Hepatocyte (in vitro differentiated cells): ENCODE measurements around the gene CNTNAP2. TPM values are rescaled to one million over a fixed set of nuclear protein-coding genes. Genes with fewer than 3 reads are reported as not detected.

Experiments
- DNase-seq: peaks from one replicate; pipeline ENCODE4 v3.0.0-alpha.2; 2016; ENCODE audit warnings: low spot score
- H2AFZ ChIP-seq: fragments of 200-600 bp; sonication (generic); 2 replicates; pipeline ENCODE4 v1.6.0; 2016; ENCODE audit warnings: antibody characterized with exemption, mild to moderate bottlenecking
- H3K27ac ChIP-seq: fragments of 200-600 bp; sonication (generic); 2 replicates; pipeline ENCODE4 v1.5.1; 2016; ENCODE audit warnings: mild to moderate bottlenecking
- H3K27me3 ChIP-seq: fragments of 200-600 bp; sonication (generic); 2 replicates; pipeline ENCODE4 v1.6.1; 2016
- H3K36me3 ChIP-seq: fragments of 200-600 bp; sonication (generic); replicated peaks from 2 replicates; pipeline ENCODE4 v1.5.1; 2016; ENCODE audit warnings: low read depth; ENCODE audit not compliant: insufficient read depth
- H3K4me1 ChIP-seq: fragments of 200-600 bp; sonication (generic); 2 replicates; pipeline ENCODE4 v1.5.1; 2016; ENCODE audit warnings: mild to moderate bottlenecking, moderate library complexity; ENCODE audit not compliant: insufficient read depth
- H3K4me2 ChIP-seq: fragments of 200-600 bp; sonication (generic); 2 replicates; pipeline ENCODE4 v1.6.0; 2016
- H3K4me3 ChIP-seq: fragments of 200-600 bp; sonication (generic); 2 replicates; pipeline ENCODE4 v1.5.1; 2016; ENCODE audit warnings: mild to moderate bottlenecking
- H3K79me2 ChIP-seq: fragments of 200-600 bp; sonication (generic); 2 replicates; pipeline ENCODE4 v1.6.0; 2017; ENCODE audit warnings: mild to moderate bottlenecking
- H3K9me2 ChIP-seq: fragments of 200-600 bp; sonication (generic); replicated peaks from 2 replicates; pipeline ENCODE4 v1.6.0; 2017; ENCODE audit warnings: mild to moderate bottlenecking; ENCODE audit not compliant: insufficient read depth
- H3K9me3 ChIP-seq: fragments of 200-600 bp; sonication (generic); 2 replicates; pipeline ENCODE4 v1.5.1; 2016; ENCODE audit warnings: low read depth, mild to moderate bottlenecking
- H4K20me1 ChIP-seq: fragments of 200-600 bp; sonication (generic); 2 replicates; pipeline ENCODE4 v1.6.0; 2016; ENCODE audit warnings: mild to moderate bottlenecking; ENCODE audit not compliant: insufficient read depth, poor library complexity, severe bottlenecking
- EZH2 ChIP-seq: fragments of 200-600 bp; sonication (generic); IDR thresholded peaks from 2 replicates; pipeline ENCODE4 v1.6.1; 2016; ENCODE audit warnings: antibody characterized with exemption, mild to moderate bottlenecking, borderline replicate concordance
- EZH2phosphoT487 ChIP-seq: fragments of 200-600 bp; sonication (generic); IDR thresholded peaks from one replicate; pipeline ENCODE4 v1.6.1; 2018; ENCODE audit warnings: antibody characterized with exemption, mild to moderate bottlenecking, low read depth, moderate library complexity; ENCODE audit not compliant: unreplicated experiment, severe bottlenecking
- WGBS: methylation state at CpG from one replicate; pipeline ENCODE4 v1.1.6; 2016; ENCODE audit warnings: low lambda C conversion rate; ENCODE audit errors: missing lambda C conversion rate; 5-methylcytosine and 5-hydroxymethylcytosine counted together
- polyA plus RNA-seq: library from polyadenylated mRNA; unstranded; fragments of >200 nt; fragmentation: Nextera tagmentation; extraction: Ambion mirVana; gene quantifications from 2 replicates; pipeline ENCODE4 v1.2.1, GENCODE V29; 2016
- total RNA-seq: library from RNA; depleted of rRNA; stranded (reverse); fragments of >200 nt; gene quantifications from 2 replicates; pipeline ENCODE4 v1.2.3, GENCODE V29; 2014
- TF ChIP-seq, protein P1 (sequence below): fragments of 200-600 bp; sonication (generic); IDR thresholded peaks from 2 replicates; pipeline ENCODE4 v1.5.1; 2016; ENCODE audit warnings: antibody characterized with exemption, mild to moderate bottlenecking; ENCODE audit not compliant: poor library complexity

CNTNAP2 gene
- total and polyA plus RNA-seq, 2 experiments from 2014 or later = 7.5 to 14.7 TPM

DNA sequence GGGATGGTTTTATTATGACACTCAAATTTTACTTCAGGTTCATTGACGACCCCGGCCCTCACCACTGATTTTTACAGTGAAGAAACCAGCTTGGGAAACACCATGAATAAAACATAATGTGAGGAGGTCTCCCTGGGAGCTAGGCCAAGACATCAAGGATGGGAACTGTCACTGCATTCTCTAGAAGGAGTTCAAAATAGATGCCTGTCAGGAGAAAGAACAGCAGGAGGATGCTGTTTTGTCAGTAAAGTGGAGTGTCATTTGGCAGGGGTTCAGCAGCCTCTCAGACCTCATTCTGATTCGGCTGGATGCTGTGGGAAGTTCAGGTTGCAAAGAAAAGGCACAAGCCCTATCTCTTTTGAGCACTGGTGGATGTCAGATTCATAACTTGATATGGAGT is 2113.7 kb downstream of the CNTNAP2 start:
- no peaks in the 10 kb centered on the region for H4K20me1 ChIP-seq
- no peak overlapping the region for H3K4me2 ChIP-seq
- H3K27me3 ChIP-seq = no peaks in the 10 kb centered on the region
- H3K9me3 ChIP-seq = no peaks in the 10 kb centered on the region
- H3K9me2 ChIP-seq = no peaks in the 10 kb centered on the region
- no peak overlapping the region for H2AFZ ChIP-seq
- H3K36me3 ChIP-seq = no peaks in the 10 kb centered on the region
- H3K4me1 ChIP-seq = no peaks in the 10 kb centered on the region
- TF ChIP-seq EZH2 = no peak
- TF ChIP-seq EZH2phosphoT487 = no peak
- TF ChIP-seq, protein P1, sequence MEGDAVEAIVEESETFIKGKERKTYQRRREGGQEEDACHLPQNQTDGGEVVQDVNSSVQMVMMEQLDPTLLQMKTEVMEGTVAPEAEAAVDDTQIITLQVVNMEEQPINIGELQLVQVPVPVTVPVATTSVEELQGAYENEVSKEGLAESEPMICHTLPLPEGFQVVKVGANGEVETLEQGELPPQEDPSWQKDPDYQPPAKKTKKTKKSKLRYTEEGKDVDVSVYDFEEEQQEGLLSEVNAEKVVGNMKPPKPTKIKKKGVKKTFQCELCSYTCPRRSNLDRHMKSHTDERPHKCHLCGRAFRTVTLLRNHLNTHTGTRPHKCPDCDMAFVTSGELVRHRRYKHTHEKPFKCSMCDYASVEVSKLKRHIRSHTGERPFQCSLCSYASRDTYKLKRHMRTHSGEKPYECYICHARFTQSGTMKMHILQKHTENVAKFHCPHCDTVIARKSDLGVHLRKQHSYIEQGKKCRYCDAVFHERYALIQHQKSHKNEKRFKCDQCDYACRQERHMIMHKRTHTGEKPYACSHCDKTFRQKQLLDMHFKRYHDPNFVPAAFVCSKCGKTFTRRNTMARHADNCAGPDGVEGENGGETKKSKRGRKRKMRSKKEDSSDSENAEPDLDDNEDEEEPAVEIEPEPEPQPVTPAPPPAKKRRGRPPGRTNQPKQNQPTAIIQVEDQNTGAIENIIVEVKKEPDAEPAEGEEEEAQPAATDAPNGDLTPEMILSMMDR = no peak
- H3K79me2 ChIP-seq = no peaks in the 10 kb centered on the region
- DNase-seq = no peak
- 82% methylated on average over 3 of the region's 3 CpGs for WGBS
- no peak overlapping the region for H3K4me3 ChIP-seq
- no peak overlapping the region for H3K27ac ChIP-seq

DNA sequence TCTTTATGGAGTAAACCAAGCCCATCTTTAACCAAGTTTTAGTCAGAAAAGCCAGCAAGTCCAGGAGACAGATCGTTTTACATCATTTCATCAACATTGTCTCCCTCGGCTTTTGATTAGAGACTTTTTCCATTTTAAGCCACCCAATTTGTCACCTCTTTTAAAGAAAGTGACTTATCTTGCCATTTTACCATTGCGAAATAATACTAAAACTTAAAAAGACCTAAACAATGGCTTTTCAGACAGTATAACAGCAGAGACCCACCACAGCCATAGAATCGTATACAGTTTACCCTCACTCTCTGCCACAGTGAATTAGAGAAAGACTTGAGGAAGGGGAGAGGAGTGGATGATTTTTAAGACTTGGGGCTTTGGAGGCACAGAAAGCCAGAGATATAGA is 2114.3 kb downstream of the CNTNAP2 start:
- Histone ChIP-seq H3K27me3 (no peaks in the 10 kb centered on the region), H4K20me1 (no peaks in the 10 kb centered on the region), H3K4me1 (no peaks in the 10 kb centered on the region), H3K79me2 (no peaks in the 10 kb centered on the region), H3K4me2 (no peak overlapping the region), H2AFZ (no peak overlapping the region), H3K9me2 (no peaks in the 10 kb centered on the region), H3K9me3 (no peaks in the 10 kb centered on the region), H3K27ac (no peak overlapping the region), H3K36me3 (no peaks in the 10 kb centered on the region), H3K4me3 (no peak overlapping the region)
- DNase-seq = no peak
- 84% methylated on average over 4 of the region's 4 CpGs for WGBS
- TF ChIP-seq EZH2phosphoT487 (no peak), EZH2 (no peak)
- TF ChIP-seq, protein P1 = no peak

DNA sequence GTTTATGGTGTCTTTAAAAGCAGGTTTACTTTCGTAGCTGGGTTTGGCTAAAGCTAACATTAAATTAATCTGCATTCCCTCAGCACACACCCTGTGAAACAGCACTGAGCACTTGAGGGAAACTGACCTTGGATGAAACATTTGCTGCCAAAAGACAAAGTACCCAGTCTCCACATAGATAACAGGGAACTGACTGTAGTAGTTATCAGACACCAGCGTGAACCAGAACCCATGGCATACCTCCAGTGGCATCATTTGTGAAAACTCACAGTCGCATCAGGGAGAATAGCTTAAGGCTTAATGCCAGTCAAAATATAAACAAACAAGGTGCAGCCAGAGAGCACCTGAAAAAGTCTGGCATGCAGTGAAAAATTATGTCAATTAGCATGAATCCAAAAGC is 2116.2 kb downstream of the CNTNAP2 start:
- Histone ChIP-seq H2AFZ (no peak overlapping the region), H3K27ac (no peak overlapping the region), H3K79me2 (no peaks in the 10 kb centered on the region), H3K27me3 (no peaks in the 10 kb centered on the region), H3K9me2 (no peaks in the 10 kb centered on the region), H3K4me2 (no peak overlapping the region), H3K9me3 (no peaks in the 10 kb centered on the region), H3K4me3 (no peak overlapping the region), H4K20me1 (no peaks in the 10 kb centered on the region), H3K4me1 (no peaks in the 10 kb centered on the region), H3K36me3 (no peaks in the 10 kb centered on the region)
- no peak for TF ChIP-seq EZH2
- 57% methylated on average over 3 of the region's 3 CpGs for WGBS
- DNase-seq = no peak

DNA sequence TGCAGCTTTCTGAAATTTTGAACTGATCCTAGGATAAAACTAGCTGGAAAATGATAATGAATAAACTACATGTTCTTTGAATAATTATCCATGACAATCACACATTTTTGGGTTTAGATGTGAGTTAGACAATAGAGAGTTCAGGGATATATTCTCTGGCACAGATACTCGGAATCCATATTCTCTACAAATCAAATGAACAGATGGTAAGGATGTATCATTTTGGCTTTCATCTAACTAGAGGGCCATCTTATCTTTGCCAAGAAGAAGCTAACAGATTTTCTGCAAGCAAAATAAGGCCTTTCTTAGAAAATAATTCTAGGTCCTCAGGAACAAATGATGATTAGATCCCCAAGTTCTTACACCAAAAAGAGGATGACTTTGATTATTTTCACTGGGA is 2118.1 kb downstream of the CNTNAP2 start:
- no peaks in the 10 kb centered on the region for H3K9me3 ChIP-seq
- TF ChIP-seq EZH2 = no peak
- no peak for TF ChIP-seq EZH2phosphoT487
- TF ChIP-seq, protein P1 = no peak
- WGBS = 82% methylated on average over 1 of the region's 1 CpG

More for the DNA sequence above, 2118.1 kb downstream of the CNTNAP2 start:
- no peaks in the 10 kb centered on the region for H4K20me1 ChIP-seq
- peaks cover 13% of the 10 kb centered on the region for H3K4me1 ChIP-seq
- H3K9me2 ChIP-seq = no peaks in the 10 kb centered on the region
- no peak overlapping the region for H3K27ac ChIP-seq
- no peaks in the 10 kb centered on the region for H3K36me3 ChIP-seq
- H2AFZ ChIP-seq = no peak overlapping the region
- H3K27me3 ChIP-seq = no peaks in the 10 kb centered on the region
- no peaks in the 10 kb centered on the region for H3K79me2 ChIP-seq
- no peak overlapping the region for H3K4me3 ChIP-seq
- no peak for DNase-seq
- no peak overlapping the region for H3K4me2 ChIP-seq
